Calu3 (cell line): ENCODE results near the gene DHX57. TPM values are rescaled to one million over a fixed set of nuclear protein-coding genes. Genes with fewer than 3 reads are reported as not detected.
"Not testable (repeated sequence)": the region's sequence is repeated elsewhere in the genome, so short reads cannot be mapped to it uniquely, and the experiment has no call there.

Experiments
- BruUV-seq: library from RNA; stranded (reverse); fragments of 400-500 nt; replicated peaks from 2 replicates; lab custom pipeline; 2021; lab: Mats Ljungman, UMichigan
- CTCF ChIA-PET: fragments of 300-600 bp; sonication (Branson Sonifier 250); formaldehyde crosslinking; loops from one replicate; lab custom pipeline; 2022; ENCODE audit warnings: antibody characterized with exemption; lab: Charles Lee
- DNase-seq: peaks from one replicate; pipeline ENCODE4 v3.0.0; 2022
- H3K27ac Mint-ChIP-seq: one replicate; pipeline ENCODE4 v1.8.0; 2022; ENCODE audit warnings: mixed read lengths; ENCODE audit not compliant: unreplicated experiment
- H3K27me3 Mint-ChIP-seq: one replicate; pipeline ENCODE4 v1.8.0; 2022; ENCODE audit warnings: mixed read lengths; ENCODE audit not compliant: unreplicated experiment
- H3K36me3 Mint-ChIP-seq: one replicate; pipeline ENCODE4 v1.8.0; 2022; ENCODE audit warnings: mild to moderate bottlenecking, moderate library complexity, mixed read lengths; ENCODE audit not compliant: insufficient read depth, unreplicated experiment
- H3K4me1 Mint-ChIP-seq: one replicate; pipeline ENCODE4 v1.8.0; 2022; ENCODE audit warnings: mild to moderate bottlenecking, low read depth, mixed read lengths; ENCODE audit not compliant: unreplicated experiment
- H3K4me3 Mint-ChIP-seq: one replicate; pipeline ENCODE4 v1.8.0; 2022; ENCODE audit warnings: mild to moderate bottlenecking, low read depth, moderate library complexity, mixed read lengths; ENCODE audit not compliant: unreplicated experiment
- H3K9me3 Mint-ChIP-seq: one replicate; pipeline ENCODE4 v1.8.0; 2022; ENCODE audit warnings: low read depth, mixed read lengths; ENCODE audit not compliant: unreplicated experiment
- CTCF ChIP-seq: fragments of 200-600 bp; IDR thresholded peaks from one replicate; pipeline ENCODE4 v1.8.0; 2022; ENCODE audit warnings: antibody characterized with exemption; ENCODE audit not compliant: unreplicated experiment
- intact Hi-C: fragments of 100-400 bp; cut with micrococcal nuclease; formaldehyde crosslinking; loops from one replicate; pipeline ENCODE4 v1.10.0; 2022; ENCODE audit not compliant: unreplicated experiment
- total RNA-seq: library from RNA; stranded (reverse); gene quantifications from 2 replicates; pipeline ENCODE4 v1.2.3, GENCODE V29; 2022

Gene DHX57
- total RNA-seq, 1 experiment from 2014 or later = 20.3 TPM

GRCh38 chr2:38806733-38807059, 69.0 kb downstream of the DHX57 start:
- H3K9me3 Mint-ChIP-seq = no peaks in the 10 kb centered on the region
- DNase-seq = no peak
- H3K4me1 Mint-ChIP-seq = no peaks in the 10 kb centered on the region
- no peaks in the 10 kb centered on the region for H3K36me3 Mint-ChIP-seq
- TF ChIP-seq CTCF = no peak
- BruUV-seq = no TSS peak
- H3K27ac Mint-ChIP-seq = no peak overlapping the region
- CTCF ChIA-PET = no interaction called here
- no peak overlapping the region for H3K4me3 Mint-ChIP-seq
- intact Hi-C loops = no loop called here
- no peaks in the 10 kb centered on the region for H3K27me3 Mint-ChIP-seq

- CTCF ChIA-PET = no interaction called here
- no peak for TF ChIP-seq CTCF
- no peak overlapping the region for H3K27ac Mint-ChIP-seq
- intact Hi-C loops = no loop called here
- no peaks in the 10 kb centered on the region for H3K4me1 Mint-ChIP-seq
- no TSS peak for BruUV-seq
- no peaks in the 10 kb centered on the region for H3K36me3 Mint-ChIP-seq
- H3K27me3 Mint-ChIP-seq = no peaks in the 10 kb centered on the region
- H3K9me3 Mint-ChIP-seq = no peaks in the 10 kb centered on the region
- no peak for DNase-seq
- H3K4me3 Mint-ChIP-seq = no peak overlapping the region
Measured at GRCh38 chr2:38806015-38806732, 69.6 kb downstream of the DHX57 start.

GRCh38 chr2:38797953-38798352, 77.8 kb downstream of the DHX57 start:
- CTCF ChIA-PET = interaction anchor here (1.1 kb wide), 1 partner anchor 10 kb away, joined by 3 read pairs; no protein-coding TSS in a partner anchor
- Mint-ChIP-seq H3K4me1 (peaks cover 15% of the 10 kb centered on the region), H3K36me3 (no peaks in the 10 kb centered on the region), H3K27ac (no peak overlapping the region), H3K4me3 (no peak overlapping the region), H3K27me3 (no peaks in the 10 kb centered on the region), H3K9me3 (no peaks in the 10 kb centered on the region)
- no peak for DNase-seq
- TF ChIP-seq CTCF = no peak
- BruUV-seq = no TSS peak
- intact Hi-C loops = no loop called here

GRCh38 chr2:38797250-38797676, 78.5 kb downstream of the DHX57 start:
- Mint-ChIP-seq H3K4me1 (peaks cover 15% of the 10 kb centered on the region), H3K9me3 (no peaks in the 10 kb centered on the region), H3K27ac (no peak overlapping the region), H3K4me3 (no peak overlapping the region), H3K36me3 (no peaks in the 10 kb centered on the region), H3K27me3 (no peaks in the 10 kb centered on the region)
- intact Hi-C loops = no loop called here
- CTCF ChIA-PET = interaction anchor here (1.1 kb wide), 1 partner anchor 11 kb away, joined by 3 read pairs; no protein-coding TSS in a partner anchor
- DNase-seq = no peak
- BruUV-seq = no TSS peak
- no peak for TF ChIP-seq CTCF

- H3K4me1 Mint-ChIP-seq = peaks cover 15% of the 10 kb centered on the region
- H3K27ac Mint-ChIP-seq, BruUV-seq, H3K4me3 Mint-ChIP-seq, H3K36me3 Mint-ChIP-seq, H3K27me3 Mint-ChIP-seq, DNase-seq, intact Hi-C loops, H3K9me3 Mint-ChIP-seq: not testable (repeated sequence)
- CTCF ChIA-PET = interaction anchor here (0.6 to 1.0 kb wide), 2 partner anchors 24 to 137 kb away, joined by 3 to 5 read pairs; no protein-coding TSS in a partner anchor
Measured at GRCh38 chr2:38795016-38795415, 80.7 kb downstream of the DHX57 start.
